WTC11 (cell line): ENCODE measurements around the gene LAS1L.
"Not testable (repeated sequence)": the region's sequence is repeated elsewhere in the genome, so short reads cannot be mapped to it uniquely, and the experiment has no call there.

Experiments used
- ATF2 ChIP-seq: sonication (generic); formaldehyde crosslinking; IDR thresholded peaks from 2 replicates; pipeline ENCODE4 v1.8.1; 2022; ENCODE audit warnings: low read depth, missing genetic modification reagents, borderline replicate concordance
- CTCF ChIP-seq: fragments of 200-600 bp; IDR thresholded peaks from 2 replicates; pipeline ENCODE4 v1.8.0; 2022; ENCODE audit warnings: antibody characterized with exemption
- JUN ChIP-seq: sonication (generic); formaldehyde crosslinking; IDR thresholded peaks from 2 replicates; pipeline ENCODE4 v1.8.0; 2023; ENCODE audit warnings: mild to moderate bottlenecking, missing genetic modification reagents
- NR1H2 ChIP-seq: sonication (generic); formaldehyde crosslinking; IDR thresholded peaks from 2 replicates; pipeline ENCODE4 v1.9.0; 2021; ENCODE audit warnings: mild to moderate bottlenecking, moderate library complexity, missing genetic modification reagents

- not testable (repeated sequence) for TF ChIP-seq NR1H2 (CRISPR knock-in tag); CTCF; ATF2 (CRISPR knock-in tag); JUN (CRISPR knock-in tag)
Measured at GRCh38 chrX:65562850-65563249, 28.3 kb upstream of the LAS1L start.
